GM19238 (cell line): ENCODE results near the gene TYSND1.
"Not testable (repeated sequence)": the region's sequence is repeated elsewhere in the genome, so short reads cannot be mapped to it uniquely, and the experiment has no call there.

Experiments used
- DNase-seq: peaks from one replicate; pipeline ENCODE4 v3.0.0; 2011; ENCODE audit warnings: low spot score; ENCODE audit not compliant: insufficient read length

Gene TYSND1

DNA sequence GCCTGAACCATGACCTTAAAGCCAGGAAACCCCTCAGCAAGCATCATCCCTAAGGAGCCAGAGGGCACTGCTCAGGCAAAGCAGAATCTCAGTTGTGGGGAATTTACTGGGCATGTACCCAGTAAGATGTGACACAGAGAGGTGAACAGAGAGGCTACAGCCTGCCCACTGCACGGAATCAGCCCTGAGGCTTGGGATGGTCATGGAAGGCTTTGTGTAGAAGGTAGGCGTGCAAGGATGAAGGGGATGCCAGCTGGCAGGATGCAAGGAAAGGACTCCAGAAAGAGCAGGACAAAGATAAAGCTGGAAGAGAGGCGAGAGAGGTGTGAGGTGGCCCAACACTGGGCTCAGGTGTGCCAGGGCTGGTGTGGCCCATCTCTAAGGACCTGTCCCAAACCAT lies 11.5 kb downstream of the TYSND1 start:
- DNase-seq: no peak

DNA sequence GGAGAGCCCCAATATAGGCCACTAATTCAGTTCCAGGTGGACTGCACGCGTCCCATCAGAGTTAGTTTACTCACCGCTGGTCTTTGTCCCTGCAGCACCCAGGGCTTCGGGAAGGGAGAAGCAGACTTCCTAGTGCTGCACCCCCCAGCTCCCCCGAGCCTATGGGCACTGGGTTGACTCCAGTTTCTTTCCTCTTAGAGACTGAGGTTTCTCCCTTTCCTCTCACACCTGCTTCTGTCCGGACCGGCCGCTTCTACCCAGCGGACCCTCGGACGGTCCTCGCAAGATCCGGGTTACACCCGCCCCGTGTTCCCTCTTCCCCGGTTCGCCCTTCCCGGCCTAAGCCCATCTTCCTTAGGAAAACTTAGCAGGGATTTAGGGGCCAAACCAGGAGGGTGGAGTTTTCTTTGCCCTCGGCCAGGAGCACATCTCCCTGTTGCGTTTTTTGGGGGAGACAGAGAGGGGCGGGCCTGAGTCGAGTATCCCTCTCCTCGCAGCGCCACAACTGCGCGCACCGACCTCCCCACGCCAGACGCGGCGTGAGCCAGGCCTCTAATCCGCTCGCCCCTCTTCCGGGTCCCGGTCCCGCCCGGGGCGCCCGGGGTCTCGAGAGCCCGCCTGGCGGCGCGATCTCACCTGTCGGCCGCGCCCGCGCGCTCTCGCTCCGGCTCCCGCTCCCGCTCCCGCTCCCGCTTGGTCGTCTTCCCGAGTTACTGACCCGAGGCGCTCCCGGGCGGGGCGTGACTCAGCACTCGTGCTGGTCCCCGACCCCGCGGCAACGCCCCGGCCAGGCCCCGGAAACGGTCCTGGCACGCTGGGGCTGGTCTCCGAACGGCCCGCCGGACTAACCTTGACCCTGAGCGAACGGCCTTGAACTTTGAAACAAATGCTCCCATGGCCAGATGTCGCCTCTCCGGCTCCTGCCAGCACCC lies 14.1 kb downstream of the TYSND1 start, which contains the start of gene AIFM2:
Gene AIFM2 (minus strand): TSS at position 728 of the 932 bp plus-strand sequence. CDS start 8,741 bp downstream, outside the sequence.
- DNase-seq: peak; percentile 84

DNA sequence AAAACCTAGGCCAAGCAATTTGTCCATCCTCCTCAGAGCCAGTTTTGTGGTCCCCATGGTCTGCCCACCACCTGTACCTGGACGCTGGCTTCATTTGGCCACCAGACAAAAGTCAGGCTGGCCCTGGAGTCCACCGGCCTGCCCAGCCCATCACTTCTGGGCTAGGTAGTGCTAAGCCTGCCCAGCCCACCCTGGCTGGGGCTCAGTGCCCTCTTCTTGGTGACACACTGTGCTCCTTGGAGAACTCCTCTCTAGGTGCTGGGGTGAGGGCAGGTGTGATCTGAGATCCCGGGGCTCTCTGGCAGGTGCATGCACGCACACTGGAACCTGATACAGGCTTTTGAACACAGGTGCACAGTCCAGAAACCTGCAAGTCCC lies 15.0 kb downstream of the TYSND1 start:
- DNase-seq: no peak

DNA sequence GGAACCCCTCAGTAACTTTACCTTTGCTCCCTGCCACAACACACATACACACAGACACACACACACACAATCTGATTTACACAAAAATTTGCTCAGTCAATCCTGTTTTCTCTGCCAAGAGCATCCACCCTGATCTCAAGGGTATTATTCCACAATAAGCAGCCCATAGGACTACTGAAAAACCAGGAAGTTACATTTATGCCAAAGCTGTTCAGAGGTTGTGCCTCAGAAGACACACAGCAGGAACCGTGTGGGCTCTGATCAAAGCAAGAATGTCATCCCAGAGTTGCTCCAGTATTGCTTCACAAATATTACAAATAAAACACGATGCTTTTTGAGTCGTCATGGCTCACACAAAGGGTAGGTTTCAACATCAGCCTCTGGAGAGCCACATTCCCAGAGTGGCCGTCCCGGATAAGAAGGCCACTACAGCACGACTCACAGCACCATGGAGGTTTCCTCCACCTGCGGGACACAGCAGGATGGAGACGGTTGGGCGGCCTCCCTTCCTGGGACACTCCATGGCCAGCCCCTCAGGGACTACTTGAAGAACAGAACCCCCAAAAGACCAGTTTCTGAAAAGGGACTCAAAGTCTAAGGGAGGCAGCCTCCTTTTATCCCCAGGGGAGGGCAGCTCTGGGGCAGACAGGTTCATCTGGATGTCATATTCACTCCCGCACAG lies 15.5 kb downstream of the TYSND1 start:
- DNase-seq: no peak

DNA sequence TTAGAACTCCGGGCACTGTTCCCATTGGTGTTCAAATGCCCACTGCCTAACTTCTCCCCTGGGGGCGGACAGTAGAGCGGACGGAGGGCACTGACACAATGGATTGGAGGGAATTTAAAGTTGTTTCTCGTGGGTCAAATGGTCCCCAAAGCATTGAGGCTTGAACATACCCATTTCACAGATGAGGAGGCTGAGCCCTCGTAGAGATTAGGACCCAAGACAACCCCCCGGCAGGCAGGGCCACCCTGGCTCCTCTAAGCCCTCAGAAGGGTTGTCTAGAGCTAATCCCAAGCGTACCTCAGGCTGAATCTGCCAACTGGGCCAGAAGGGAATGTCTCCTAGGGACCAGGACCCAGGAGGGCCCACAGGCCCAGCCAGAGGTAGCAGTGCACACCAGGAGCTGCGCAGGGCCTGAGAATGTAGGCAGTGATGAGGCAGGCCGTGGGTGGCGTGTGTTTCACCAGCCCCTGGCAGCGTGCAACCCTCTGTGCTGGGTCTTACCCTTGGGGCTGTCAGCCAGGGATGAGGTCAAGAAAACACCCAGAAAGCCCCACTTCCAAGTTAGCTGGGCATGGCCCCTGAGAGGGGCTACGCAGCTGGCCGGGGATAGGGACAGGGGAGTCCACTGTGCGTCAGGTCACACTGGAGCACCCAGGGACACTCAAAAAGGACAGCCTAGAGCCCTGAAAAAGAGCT lies 19.7 kb downstream of the TYSND1 start:
- no peak for DNase-seq

DNA sequence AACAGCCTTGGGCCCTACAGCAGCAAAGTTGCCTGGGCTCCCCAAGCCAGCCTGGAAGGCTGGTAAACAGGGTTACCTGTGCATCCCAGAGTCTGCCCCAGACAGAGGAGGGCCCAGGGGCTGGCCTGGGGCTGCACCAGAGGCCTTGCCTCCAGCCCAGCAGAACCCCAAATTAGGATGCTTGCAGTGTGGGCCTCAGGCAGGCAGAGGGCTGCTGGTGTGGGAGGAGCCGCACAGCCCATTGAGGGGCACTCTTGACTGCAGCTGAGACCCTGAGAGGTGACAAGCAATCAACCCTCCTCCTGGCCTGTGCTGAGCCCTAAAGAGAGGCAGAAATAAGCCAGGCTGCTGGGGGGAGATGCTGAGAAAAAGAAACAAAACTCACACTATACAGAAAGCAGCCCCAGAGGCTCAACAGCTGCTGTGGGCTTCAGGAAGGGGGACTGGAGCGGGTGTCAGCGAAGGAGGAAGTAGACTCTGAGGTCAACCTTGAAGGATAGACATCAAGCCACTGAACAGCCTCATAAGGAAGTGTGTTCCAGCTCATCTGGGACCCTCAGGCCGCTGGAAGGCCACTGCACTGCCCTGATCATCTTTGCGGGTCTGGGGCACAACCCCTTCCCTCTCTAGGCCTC lies 20.5 kb downstream of the TYSND1 start:
- DNase-seq: no peak

DNA sequence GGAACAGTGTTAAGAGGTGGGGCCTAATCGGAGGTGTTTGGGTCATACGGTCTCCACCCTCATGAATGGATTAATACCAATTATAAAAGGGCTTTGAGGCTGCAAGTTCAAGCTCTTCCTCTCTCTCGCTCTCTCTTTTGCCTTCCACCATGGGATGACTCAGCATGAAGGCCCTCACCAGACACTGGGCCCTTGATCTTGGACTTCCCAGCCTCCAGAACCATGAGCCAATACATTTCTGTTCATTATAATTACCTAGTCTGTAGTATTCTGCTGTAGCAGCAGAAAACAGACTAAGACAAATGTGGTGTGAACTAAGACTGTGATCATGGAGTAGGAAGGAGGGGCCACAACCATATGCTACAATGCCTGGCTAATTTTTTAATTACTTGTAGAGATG lies 21.6 kb downstream of the TYSND1 start:
- DNase-seq: no peak

DNA sequence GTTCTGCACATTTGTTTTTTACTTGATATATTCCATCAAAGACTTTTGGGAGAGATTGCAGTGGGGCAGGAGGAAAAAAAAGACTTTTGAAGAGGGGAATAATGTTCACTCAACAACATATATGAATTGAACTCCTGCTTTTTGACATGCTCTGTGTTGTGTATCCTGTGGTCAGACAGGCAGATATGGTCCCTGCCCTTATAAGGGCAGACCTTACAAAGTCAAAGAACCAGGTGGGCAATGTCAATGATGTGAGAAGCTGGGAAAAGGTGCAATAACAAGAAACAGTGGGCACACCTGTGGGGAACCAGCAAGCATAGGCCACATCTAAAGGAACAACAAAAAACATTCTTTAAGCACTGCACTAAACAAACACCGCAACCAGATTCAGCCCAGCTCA lies 22.1 kb downstream of the TYSND1 start:
- no peak for DNase-seq

DNA sequence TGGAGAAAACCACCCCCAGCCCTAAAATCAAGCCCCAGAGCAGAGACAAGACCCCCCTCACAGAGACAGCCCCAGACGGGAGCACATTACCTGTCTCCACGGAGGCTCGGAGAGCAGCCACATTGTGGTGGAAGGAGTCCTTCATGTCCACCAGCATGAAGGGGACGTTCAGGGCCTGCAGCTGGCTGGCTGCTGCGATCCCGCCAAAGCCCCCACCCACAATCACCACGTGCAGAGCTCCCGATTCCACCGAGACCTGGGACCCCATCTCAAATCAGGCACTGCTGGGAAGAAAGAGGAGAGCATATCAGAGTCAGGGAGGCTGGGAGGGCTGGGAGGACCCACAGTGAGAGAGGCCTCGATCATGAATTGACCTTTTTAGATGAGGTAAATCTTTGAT lies 22.7 kb downstream of the TYSND1 start:
- DNase-seq: no peak

DNA sequence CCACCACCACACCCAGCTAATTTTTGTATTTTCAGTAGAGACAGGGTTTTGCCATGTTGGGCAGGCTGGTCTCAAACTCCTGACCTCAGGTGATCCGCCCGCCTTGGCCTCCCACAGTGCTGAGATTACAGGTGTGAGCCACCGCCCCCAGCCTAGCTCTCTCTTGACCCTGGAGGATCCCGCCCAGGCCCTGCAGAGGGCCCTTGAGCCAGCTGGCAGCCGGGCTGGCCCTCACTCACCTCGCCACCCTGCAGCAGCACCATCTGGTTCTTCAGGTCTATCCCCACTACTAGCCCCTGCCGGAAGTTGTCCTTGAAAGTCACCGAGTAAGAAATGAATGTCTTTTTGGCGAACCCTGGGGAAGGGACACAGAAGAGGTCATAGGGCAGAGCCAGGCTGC lies 23.3 kb downstream of the TYSND1 start:
- not testable (repeated sequence) for DNase-seq

DNA sequence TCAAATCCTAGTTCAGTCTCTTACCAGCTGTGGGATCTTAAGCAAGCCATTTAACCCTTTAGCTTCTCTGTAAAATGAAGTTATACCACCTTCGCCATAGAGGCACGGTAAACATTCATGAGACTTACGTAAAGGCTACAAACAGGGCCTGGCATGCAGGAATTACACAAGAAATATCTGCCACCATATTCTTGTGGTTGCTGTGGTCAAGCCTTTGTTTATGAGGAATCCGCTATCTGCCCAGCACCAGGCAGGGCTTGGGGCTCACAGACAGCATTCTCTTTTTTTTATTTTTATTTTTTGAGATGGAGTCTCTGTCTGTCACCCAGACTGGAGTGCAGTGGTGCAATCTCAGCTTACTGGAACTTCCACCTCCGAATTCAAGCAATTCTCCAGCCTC lies 23.8 kb downstream of the TYSND1 start:
- DNase-seq: no peak

DNA sequence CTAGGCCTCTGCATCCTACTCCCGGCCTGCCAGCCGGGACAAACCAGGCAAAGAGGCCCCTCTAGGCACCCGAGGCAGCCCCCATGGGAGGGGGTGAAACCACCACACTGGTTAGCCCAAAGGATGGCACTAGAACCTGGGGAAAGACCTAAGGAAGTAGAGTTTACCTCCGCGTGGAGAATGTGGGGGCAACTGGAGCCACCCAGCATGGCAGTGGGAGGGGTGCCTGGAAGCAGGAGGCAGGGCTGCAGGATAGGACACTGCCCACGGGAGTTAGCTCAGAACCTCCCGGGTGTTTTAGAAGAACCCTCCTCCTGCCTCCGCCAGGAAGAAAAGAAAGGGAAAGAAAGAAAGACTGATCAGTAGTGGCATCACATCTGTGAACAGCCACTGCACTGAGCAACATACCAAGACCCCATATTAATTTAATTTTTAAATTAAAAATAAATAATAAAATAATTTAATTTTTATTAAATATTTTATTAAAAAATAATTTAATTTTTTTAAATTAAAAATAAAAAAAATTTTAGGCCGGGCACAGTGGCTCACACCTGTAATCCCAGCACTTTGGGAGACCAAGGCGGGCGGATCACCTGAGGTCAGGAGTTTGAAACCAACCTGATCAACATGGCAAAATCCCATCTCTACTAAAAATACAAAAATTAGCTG lies 25.1 kb downstream of the TYSND1 start:
- no peak for DNase-seq

DNA sequence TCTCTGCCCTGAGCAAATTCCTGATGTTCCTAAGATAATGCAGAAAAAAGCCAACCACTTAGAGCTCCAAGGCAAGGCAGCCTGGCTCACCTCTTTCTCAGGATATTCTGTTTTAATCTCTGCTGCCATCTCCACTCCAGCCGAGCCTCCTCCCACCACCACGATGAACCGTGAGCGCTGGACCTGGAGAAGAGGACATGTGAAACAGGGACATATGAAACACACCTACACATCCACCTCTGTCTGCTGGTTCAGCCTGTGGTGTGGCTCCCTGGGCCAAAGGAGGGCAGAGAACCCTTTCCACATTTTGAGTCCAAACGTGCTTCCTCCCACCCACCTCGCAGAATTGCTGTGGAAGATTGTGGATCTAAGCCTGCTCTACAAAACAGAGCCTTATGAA lies 26.1 kb downstream of the TYSND1 start:
- DNase-seq: no peak

DNA sequence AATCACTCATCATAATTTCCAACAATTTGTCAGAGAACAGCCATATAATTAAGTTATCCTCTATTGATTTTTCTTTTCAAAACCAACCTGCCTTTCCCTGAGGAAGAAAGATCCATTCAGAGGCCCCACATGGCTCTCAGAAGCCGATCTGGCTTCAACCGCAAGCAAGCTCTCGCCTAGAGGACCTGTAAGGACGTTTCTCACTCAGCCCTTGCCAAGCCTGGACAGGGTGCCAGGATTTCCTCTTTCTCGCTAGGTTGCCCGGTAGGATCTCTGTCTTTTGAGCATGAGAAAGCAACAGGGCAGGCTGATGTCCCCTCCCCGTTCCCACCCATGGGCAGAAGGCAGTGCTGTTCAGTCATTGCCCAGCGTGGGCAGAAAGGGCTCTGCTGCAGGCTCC lies 26.9 kb downstream of the TYSND1 start:
- no peak for DNase-seq

DNA sequence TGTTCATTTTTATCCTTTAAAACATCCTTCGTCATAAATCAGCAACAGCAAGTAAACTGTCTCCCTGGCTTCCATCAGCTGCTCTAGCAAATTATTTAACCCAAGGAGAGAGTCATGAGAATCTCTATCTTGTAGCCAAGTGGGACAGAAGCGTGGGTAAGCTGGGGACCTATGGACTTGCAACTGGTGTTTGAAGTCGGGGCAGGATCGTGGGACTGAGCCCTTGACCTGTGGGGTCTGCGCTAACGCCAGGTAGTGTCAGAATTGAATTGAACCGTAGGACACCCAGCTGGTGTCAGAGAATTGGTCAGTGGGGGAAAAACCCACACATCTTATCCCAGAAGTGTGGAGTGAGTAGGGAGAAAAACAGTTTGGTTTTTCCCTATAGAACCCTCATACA lies 27.3 kb downstream of the TYSND1 start:
- no peak for DNase-seq

DNA sequence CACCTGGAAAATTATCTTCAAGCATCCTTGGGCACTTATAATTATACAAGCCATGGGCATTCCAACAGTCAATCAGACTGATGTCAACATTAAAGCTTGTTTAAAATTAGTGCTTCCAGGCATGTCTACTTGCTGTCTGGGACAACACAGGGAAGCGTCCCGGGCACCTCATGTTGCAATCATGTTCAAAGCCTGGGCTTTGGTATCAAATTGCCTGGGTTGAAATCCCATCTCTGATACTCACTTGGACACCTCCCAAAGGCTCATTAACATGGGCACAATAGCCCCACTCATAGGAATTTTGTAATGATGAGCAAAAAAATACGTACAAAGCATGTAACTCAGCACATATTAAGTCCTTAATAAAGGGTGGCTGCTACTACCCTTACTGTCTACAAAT lies 28.3 kb downstream of the TYSND1 start:
- no peak for DNase-seq

DNA sequence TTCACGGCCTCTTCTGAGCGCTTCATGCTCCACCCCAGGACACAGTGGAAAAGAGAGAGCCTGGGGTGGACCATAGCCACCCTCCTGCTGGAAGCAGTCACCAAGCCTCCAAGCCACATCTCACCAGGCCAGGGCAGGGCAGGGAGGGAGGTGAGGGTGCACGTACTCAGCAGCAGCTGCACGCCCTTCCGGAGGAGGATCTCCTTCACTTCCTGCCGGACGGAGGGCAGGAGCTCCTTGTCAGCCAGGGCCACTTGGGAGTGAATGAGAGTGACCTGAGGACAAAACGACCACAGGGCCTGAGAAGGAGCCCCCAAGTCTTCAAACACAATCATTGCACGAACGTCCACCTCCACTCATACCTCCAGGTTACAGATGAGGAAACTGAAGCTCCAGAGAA lies 28.9 kb downstream of the TYSND1 start:
- DNase-seq: no peak

DNA sequence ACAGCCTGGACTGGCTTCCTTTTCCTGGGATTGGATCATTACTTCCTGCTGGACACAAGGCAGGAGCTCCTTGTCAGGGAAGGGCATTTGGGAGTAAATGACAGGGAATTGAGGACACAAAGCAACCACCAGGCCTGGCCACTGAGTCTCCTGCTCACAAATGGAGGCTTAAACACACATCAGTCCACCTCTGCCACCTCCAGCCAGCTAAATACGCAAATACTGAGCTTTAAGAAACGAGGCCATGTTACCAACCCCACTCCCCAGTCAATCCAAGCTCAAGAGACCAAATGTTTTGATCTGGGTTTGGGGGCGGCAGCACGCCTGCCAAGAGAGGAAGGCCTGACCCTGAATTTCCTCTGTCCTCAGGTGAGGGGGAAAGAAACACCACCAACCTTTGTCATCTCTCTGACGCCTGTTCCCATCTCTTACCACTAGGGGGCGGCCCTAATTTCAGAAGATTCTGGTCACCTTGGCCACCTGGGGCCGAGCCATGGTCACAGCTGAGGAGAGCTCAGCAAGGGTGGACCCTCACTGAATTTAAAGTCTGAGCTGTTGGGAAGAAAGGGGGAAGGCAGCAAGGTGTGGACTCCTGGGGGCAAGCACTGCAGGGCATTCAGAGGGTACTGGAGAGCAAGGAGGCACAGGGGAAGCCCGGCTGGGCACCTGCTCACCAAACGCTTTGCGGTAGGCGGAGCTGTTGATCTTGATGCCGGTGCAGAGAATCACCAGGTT lies 30.4 kb downstream of the TYSND1 start:
- peak; percentile 56 for DNase-seq

DNA sequence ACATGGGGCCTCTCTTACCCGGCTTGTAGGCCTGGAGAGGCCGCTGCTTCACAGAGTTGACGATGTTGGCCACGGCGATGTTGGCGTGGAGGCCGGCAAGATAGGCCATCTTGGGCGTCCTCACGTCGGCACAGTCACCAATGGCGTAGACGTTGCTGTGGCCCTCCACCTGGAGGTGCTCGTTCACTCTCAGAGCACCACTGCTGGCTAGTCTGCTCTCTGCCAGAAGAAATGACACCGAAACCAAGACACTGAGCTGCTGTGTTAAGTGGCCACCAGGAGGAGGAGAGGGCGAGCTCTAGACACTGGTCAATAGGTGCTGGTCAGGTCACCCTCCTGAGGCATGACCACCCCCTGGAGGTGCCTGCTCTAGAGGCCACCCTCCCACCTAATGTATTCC lies 31.6 kb downstream of the TYSND1 start:
- no peak for DNase-seq

DNA sequence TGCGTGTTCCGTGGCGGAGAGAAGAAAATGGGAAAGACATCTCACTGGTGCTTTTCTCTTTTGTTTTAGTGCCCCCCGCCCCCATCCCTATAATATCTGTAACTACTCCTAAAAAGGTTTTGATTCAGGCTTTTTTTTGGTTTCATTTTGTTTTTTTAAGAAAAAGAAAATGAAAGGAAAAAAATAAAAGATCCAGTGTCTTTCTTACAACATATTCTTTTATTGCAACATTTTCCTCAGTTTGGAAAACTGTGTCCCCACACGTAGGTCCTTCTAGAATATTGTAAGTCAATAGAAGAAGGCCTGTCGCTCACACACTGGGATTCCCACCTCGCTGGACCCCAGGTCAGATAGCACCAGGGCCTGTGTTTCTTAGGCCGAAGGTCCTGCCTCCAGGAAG lies 34.4 kb downstream of the TYSND1 start:
- no peak for DNase-seq
